K562 (cell line): ENCODE results near the gene LTK. TPM values are rescaled to one million over a fixed set of nuclear protein-coding genes. Genes with fewer than 3 reads are reported as not detected.
A peak's percentile ranks its signal among the peaks of the same experiment; 100 is the strongest.

Experiments
- ATF6 ChIP-seq: sonication (generic); formaldehyde crosslinking; IDR thresholded peaks from 2 replicates; pipeline ENCODE4 v1.4.0; 2020; ENCODE audit warnings: mild to moderate bottlenecking, missing genetic modification reagents
- CBX1 ChIP-seq: sonication (generic); IDR thresholded peaks from 2 replicates; pipeline ENCODE4 v1.6.1; 2016; ENCODE audit warnings: antibody characterized with exemption, low read depth, mild to moderate bottlenecking
- DLX4 ChIP-seq: fragments of 250-450 bp; sonication (Bioruptor Pico); IDR thresholded peaks from 2 replicates; pipeline ENCODE4 v1.6.1; 2021; ENCODE audit warnings: mild to moderate bottlenecking
- HDAC2 ChIP-seq: fragments of 450-650 bp; IDR thresholded peaks from 2 replicates; pipeline ENCODE4 v1.6.1; 2016; ENCODE audit warnings: mild to moderate bottlenecking
- HNRNPK ChIP-seq: fragments of 200-400 bp; formaldehyde crosslinking; IDR thresholded peaks from one replicate; pipeline ENCODE4 v1.6.1; 2018; ENCODE audit warnings: mild to moderate bottlenecking, low read depth, low read length; ENCODE audit not compliant: poor library complexity, severe bottlenecking
- ILK ChIP-seq: fragments of 450-650 bp; IDR thresholded peaks from 2 replicates; pipeline ENCODE4 v1.6.1; 2016; ENCODE audit warnings: missing genetic modification characterization, low read depth, mild to moderate bottlenecking, missing compliant biosample characterization, moderate library complexity, borderline replicate concordance
- KDM2B ChIP-seq: fragments of 250-450 bp; sonication (Bioruptor Pico); IDR thresholded peaks from 2 replicates; pipeline ENCODE4 v1.8.0; 2021; ENCODE audit warnings: mild to moderate bottlenecking, moderate library complexity
- KLF6 ChIP-seq: fragments of 250-450 bp; sonication (Bioruptor Pico); IDR thresholded peaks from 2 replicates; pipeline ENCODE4 v1.4.0; 2020; ENCODE audit warnings: mild to moderate bottlenecking, moderate library complexity, borderline replicate concordance
- NFYB ChIP-seq: IDR thresholded peaks from 2 replicates; pipeline ENCODE4 v1.6.1; 2011; ENCODE audit warnings: mild to moderate bottlenecking, moderate library complexity; ENCODE audit not compliant: insufficient read length; ENCODE audit errors: extremely low read depth
- POLR2A ChIP-seq: fragments of 450-650 bp; conservative IDR thresholded peaks from 2 replicates; pipeline ENCODE4 v1.6.1; 2016
- SNRNP70 ChIP-seq: fragments of 200-400 bp; formaldehyde crosslinking; optimal IDR thresholded peaks from 2 replicates; pipeline ENCODE3; 2017; ENCODE audit warnings: low read depth, low read length
- TCF15 ChIP-seq: fragments of 250-450 bp; sonication (Bioruptor Pico); IDR thresholded peaks from 2 replicates; pipeline ENCODE4 v1.8.0; 2022; ENCODE audit warnings: moderate library complexity, mild to moderate bottlenecking, inconsistent platforms
- TFE3 ChIP-seq: fragments of 450-650 bp; formaldehyde crosslinking; IDR thresholded peaks from 2 replicates; pipeline ENCODE4 v1.4.0; 2020; ENCODE audit warnings: mild to moderate bottlenecking, mixed read lengths
- TSC22D4 ChIP-seq: fragments of 450-650 bp; IDR thresholded peaks from 2 replicates; pipeline ENCODE4 v1.6.1; 2016; ENCODE audit warnings: missing genetic modification characterization, missing biosample characterization, control low read depth
- USF1 ChIP-seq: sonication (generic); formaldehyde crosslinking; IDR thresholded peaks from 2 replicates; pipeline ENCODE4 v1.9.0; 2022; ENCODE audit warnings: mild to moderate bottlenecking, missing genetic modification reagents
- ZFPM2 ChIP-seq: fragments of 250-450 bp; sonication (Bioruptor Pico); IDR thresholded peaks from 2 replicates; pipeline ENCODE4 v1.5.1; 2022; ENCODE audit warnings: mild to moderate bottlenecking
- ZNF197 ChIP-seq: fragments of 200-800 bp; sonication (Bioruptor generic); IDR thresholded peaks from 2 replicates; pipeline ENCODE4 v1.6.1; 2016; ENCODE audit warnings: low read depth, missing genetic modification characterization, missing compliant biosample characterization
- ZNF263 ChIP-seq: sonication (generic); formaldehyde crosslinking; IDR thresholded peaks from 2 replicates; pipeline ENCODE4 v1.8.0; 2022; ENCODE audit warnings: mild to moderate bottlenecking, missing genetic modification reagents, borderline replicate concordance
- ZNF282 ChIP-seq: sonication (generic); formaldehyde crosslinking; IDR thresholded peaks from 2 replicates; pipeline ENCODE4 v1.8.1; 2023; ENCODE audit warnings: missing genetic modification reagents
- ZNF668 ChIP-seq: fragments of 250-450 bp; sonication (Bioruptor Pico); IDR thresholded peaks from 2 replicates; pipeline ENCODE4 v1.8.0; 2022; ENCODE audit warnings: mild to moderate bottlenecking, inconsistent platforms
- ZNF695 ChIP-seq: fragments of 450-650 bp; formaldehyde crosslinking; IDR thresholded peaks from 2 replicates; pipeline ENCODE4 v1.4.0; 2020; ENCODE audit warnings: mild to moderate bottlenecking, moderate library complexity
- ZNF77 ChIP-seq: fragments of 250-450 bp; sonication (Bioruptor Pico); IDR thresholded peaks from 2 replicates; pipeline ENCODE4 v1.5.0; 2020
- ZNF830 ChIP-seq: fragments of 250-450 bp; sonication (Bioruptor Pico); IDR thresholded peaks from 2 replicates; pipeline ENCODE4 v1.5.0; 2021; ENCODE audit warnings: mild to moderate bottlenecking
- polyA plus RNA-seq, 8 experiments: library from polyadenylated mRNA; depleted of rRNA in 4 of 8; stranded (reverse) in 5 of 8; unstranded in 3 of 8; fragments of >200 nt; fragmentation: Nextera tagmentation in 2 of 8; fragmentation: Illumina TruSeq in 1 of 8; extraction: Ambion mirVana in 2 of 8; extraction: Trizol in 1 of 8; gene quantifications; 2 replicates each; pipeline versions ENCODE4 v1.2.1 to v1.2.3, GENCODE V29; 2011 to 2014; ENCODE audit warnings: inconsistent platforms in 1 of 8, missing spikeins in 1 of 8
- total RNA-seq, 7 experiments: library from RNA; depleted of rRNA in 6 of 7; stranded (reverse); fragments of >200 nt in 6 of 7; fragmentation: Illumina TruSeq in 2 of 7; extraction: Trizol in 2 of 7; gene quantifications; 2 replicates each; pipeline versions ENCODE4 v1.2.1 to v1.2.3, GENCODE V29; 2011 to 2021; ENCODE audit warnings: low replicate concordance in 1 of 7

The LTK gene
- total and polyA plus RNA-seq, 9 of the 15 experiments (the other 6 are each of a cell fraction or from before 2014, with no cell fraction given) = 0.25 to 4.4 (median 1.8) TPM

GRCh38 chr15:41494922-41495735 lies 18.5 kb downstream of the LTK start (continued):
- no peak for TF ChIP-seq ILK (tag)
- no peak for TF ChIP-seq ZNF668 (CRISPR knock-in tag)
- peak; percentile 25; the same call in 1 of the 2 replicates for TF ChIP-seq CBX1
- TF ChIP-seq ZNF695 = no peak
- no peak for TF ChIP-seq USF1 (CRISPR knock-in tag)
- no peak for TF ChIP-seq TSC22D4
- no peak for TF ChIP-seq ZNF197 (CRISPR knock-in tag)
- no peak for TF ChIP-seq ATF6 (CRISPR knock-in tag)
- no peak for TF ChIP-seq NFYB
- no peak for TF ChIP-seq TFE3 (CRISPR knock-in tag)
- TF ChIP-seq HDAC2 = no peak
- no peak for TF ChIP-seq HNRNPK
- TF ChIP-seq ZNF282 (CRISPR knock-in tag) = no peak
- TF ChIP-seq KLF6 = no peak
- TF ChIP-seq ZFPM2 (CRISPR knock-in tag) = no peak
- TF ChIP-seq ZNF830 (CRISPR knock-in tag) = no peak
- TF ChIP-seq POLR2A = no peak
- TF ChIP-seq DLX4 (CRISPR knock-in tag) = no peak
- TF ChIP-seq ZNF263 (CRISPR knock-in tag) = no peak
- no peak for TF ChIP-seq SNRNP70
- no peak for TF ChIP-seq KDM2B (CRISPR knock-in tag)
- TF ChIP-seq ZNF77 (CRISPR knock-in tag) = no peak
- TF ChIP-seq TCF15 (CRISPR knock-in tag) = no peak
